Amniotic epithelial cell (primary cell): ENCODE data around the gene ITK.

ENCODE experiments used
- DNase-seq: peaks from one replicate; pipeline ENCODE4 v3.0.0-alpha.2; 2010; ENCODE audit warnings: low read depth

ITK gene

DNA sequence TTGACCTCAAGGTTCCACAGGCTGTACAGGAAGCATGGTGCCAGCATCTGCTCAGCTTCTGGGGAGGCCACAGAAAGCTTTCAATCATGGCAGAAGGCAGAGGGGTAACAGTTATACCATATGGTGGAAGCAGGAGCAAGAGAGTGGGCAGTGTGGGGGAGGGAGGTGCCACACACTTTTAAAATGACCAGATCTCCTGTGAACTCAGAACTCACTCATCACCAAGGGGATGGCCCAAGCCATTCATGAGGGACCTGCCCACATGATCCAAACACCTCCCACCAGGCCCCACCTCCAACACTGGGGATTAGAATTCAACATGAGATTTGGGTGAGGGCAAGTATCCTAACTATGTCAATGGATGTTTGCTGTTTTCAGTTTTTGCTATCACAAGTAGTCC is 101.5 kb downstream of the ITK start:
- DNase-seq, result no peak

- no peak for DNase-seq
These were observed 102.8 kb downstream of the ITK start for GRCh38 chr5:157283434-157283833.

GRCh38 chr5:157284458-157285212 is 104.0 kb downstream of the ITK start:
- DNase-seq, result no peak

DNA sequence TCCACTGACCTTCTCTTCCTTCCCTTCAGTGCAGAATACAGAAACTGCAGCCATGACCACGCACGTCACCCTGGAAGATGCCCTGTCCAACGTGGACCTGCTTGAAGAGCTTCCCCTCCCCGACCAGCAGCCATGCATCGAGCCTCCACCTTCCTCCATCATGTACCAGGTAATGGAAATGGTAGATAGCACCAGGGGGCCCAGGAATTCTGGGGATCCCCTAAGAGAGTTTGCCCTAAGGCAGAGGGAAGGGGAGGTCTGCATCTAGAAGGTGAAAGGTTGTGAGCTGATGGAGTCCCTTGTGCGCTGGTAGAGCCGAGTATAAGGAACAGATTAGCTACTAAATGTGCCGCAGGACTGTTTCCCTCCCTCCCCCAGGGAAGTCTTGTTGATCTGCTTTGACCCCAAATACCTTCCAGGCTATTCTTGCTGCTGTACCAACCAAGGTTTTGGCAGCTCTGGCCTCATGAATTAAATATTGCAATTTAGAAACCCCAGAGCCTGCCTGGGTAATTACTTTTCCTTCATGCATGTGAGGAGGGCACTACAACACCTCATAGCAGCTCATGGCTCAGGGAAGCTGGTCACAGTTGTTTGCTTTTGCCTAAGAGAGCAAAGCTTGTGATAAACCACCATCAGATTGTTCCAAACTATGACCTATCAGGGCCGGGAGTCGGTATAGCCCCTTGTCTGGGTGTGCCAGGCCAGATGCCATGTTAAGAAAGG is 104.8 kb downstream of the ITK start:
- DNase-seq, result no peak

DNA sequence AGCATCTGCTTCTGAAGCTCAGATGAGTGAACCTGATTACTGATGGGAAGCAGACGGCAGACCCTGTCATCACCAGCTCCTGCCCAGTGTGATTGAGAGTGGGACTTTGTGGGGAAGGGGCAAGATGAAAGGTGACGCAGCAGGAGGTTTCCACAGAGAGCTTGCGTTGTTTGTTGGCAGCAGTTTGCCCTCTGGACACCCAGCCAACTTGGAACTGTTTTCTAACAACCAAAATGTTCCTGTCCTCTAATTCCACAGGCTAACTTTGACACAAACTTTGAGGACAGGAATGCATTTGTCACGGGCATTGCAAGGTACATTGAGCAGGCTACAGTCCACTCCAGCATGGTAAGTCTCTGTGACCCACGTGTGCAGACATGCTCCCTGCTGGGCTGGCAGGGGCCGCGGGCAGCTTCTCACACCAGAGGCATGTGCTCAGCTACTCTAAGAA is 106.1 kb downstream of the ITK start:
- DNase-seq, result no peak

- DNase-seq, result no peak
These were observed 107.9 kb downstream of the ITK start for GRCh38 chr5:157288405-157289163.

GRCh38 chr5:157289164-157289819 is 108.7 kb downstream of the ITK start:
- DNase-seq, result no peak

DNA sequence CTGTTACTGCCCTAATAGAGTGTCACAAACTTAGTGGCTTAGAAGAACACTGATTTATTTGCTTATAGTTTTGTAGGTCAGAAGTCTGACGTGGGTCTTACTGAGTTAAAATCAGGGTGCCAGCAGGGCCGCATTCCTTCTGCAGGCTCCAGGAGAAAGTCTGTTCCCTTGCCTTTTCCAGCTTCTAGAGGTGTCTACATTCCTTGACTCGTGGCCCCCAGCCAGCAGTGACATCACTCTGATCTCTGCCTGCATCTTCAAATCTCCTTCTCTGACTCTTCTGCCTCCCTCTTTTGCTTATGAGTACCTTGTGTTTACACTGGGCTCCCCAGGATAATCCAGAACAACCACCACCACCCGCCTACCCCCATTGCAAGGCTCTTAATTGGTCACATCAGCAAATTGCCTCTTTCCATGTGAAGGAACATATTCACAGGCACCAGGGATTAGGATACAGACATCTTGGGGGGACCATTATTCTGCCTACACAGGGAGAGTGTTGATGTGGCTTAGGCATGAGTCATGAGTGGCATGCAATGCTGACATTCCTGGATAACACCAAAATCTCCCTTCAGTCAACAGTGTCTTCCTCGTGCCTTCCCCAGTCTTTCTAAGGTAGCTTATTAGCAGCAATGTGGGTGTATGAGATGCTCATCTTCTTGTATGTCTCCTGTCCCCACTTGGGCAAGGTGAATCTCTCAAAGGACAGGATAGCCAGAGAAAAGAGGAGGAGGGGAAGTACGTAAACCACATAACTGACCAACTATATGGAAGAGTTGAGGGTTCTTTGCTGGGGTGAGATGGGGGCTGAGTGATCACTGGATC is 109.7 kb downstream of the ITK start:
- DNase-seq, result peak; percentile 66

- DNase-seq, result no peak
These were observed 110.5 kb downstream of the ITK start for GRCh38 chr5:157290981-157291711.

- no peak for DNase-seq
These were observed 112.0 kb downstream of the ITK start for GRCh38 chr5:157292599-157292998.

DNA sequence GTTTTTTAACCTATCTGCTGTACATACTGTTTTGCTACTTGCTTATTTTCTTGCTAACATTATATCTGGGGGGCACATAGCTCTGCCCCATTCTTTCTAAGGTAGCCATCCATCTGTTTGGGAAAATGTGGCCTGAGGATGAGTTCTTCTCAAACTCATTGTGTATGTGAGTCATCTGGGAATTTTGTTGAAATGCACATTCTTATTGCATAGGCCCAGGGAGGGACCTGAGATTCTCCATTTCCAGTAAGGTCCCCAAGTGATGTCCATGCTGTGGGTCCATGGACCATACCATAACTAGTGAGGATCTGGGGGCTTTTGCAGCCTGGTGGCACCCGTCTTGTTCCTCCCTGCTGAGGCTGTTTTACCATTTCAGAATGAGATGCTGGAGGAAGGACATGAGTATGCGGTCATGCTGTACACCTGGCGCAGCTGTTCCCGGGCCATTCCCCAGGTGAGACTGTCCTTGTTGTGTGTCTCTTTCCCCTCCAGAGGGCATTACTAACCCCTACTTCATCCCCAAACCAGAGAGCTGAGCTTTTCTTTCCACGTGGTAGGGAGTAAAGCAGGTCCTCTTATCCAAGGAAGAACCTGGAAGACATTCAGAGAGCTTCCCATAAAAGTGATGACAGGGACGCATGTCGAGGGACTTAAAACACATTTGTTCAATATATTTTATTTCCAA is 113.9 kb downstream of the ITK start:
- no peak for DNase-seq

DNA sequence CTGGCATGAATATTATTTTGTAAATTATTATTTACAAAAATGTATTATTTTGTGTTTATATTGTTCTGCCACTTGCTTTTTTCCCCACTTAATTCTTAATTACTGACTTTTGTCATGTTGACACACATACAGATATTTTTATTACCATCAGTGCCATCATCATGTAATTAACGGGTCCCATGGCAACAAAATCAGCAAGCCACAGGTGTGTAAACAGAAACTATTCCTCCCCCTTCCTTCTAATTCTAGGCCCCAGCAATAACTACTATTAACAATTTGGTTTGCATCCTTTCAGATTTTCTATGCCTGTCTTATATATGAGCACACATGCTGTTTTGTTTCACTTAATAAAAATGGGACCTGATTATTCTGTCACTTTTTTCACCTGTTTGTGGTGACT is 114.6 kb downstream of the ITK start:
- no peak for DNase-seq

DNA sequence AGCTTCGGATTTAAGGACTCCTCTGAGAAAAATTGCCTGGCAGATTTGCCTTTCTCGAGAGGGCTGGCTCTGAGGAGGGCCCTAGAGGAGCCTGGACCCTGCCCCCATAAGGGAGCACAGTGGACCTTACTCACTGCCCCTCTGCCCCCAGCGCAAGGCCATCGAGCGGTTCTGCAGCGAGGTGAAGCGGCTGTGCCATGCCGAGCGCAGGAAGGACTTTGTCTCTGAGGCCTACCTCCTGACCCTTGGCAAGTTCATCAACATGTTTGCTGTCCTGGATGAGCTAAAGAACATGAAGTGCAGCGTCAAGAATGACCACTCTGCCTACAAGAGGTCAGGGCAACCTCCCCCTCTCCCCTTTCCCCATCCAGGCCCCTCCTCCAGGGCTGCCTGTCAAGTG is 119.9 kb downstream of the ITK start:
- no peak for DNase-seq

DNA sequence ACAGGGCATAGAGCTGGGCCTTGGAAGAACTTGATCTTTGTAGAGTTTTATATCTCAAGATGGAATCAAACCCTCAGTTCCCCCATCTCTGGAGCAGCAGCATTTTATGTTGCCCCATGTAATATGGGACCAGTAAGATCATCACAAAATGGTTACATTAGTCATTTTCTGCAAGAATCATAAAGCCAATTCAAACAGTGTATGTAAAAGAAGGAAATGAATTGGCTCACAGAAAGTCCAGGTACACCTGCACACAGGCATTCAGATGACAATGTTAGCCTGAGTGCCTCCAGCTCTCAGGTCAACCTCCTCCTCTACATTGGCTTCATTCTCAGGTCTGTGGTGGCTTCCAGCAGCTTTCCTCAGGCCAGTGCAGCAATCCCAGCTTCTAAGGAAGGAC is 120.4 kb downstream of the ITK start:
- DNase-seq, result no peak

- no peak for DNase-seq
These were observed 122.4 kb downstream of the ITK start for GRCh38 chr5:157303023-157303422.

- no peak for DNase-seq
These were observed 123.2 kb downstream of the ITK start for GRCh38 chr5:157303667-157304327.
